HG02588 (cell line): Measurements from ENCODE around the gene CD40.
A peak's percentile ranks its signal among the peaks of the same experiment; 100 is the strongest.
"Not testable (repeated sequence)": the region's sequence is repeated elsewhere in the genome, so short reads cannot be mapped to it uniquely, and the experiment has no call there.

Experiments used
- ATAC-seq: cut with Tn5 transposase; IDR thresholded peaks from one replicate; pipeline ENCODE4 v1.9.1; 2021; ENCODE audit warnings: mild to moderate bottlenecking, moderate library complexity; ENCODE audit not compliant: unreplicated experiment

Gene CD40

GRCh38 chr20:46091622-46092535 lies 26.2 kb upstream of the CD40 start:
- not testable (repeated sequence) for ATAC-seq

GRCh38 chr20:46093531-46093930 lies 24.6 kb upstream of the CD40 start:
- no peak for ATAC-seq

DNA sequence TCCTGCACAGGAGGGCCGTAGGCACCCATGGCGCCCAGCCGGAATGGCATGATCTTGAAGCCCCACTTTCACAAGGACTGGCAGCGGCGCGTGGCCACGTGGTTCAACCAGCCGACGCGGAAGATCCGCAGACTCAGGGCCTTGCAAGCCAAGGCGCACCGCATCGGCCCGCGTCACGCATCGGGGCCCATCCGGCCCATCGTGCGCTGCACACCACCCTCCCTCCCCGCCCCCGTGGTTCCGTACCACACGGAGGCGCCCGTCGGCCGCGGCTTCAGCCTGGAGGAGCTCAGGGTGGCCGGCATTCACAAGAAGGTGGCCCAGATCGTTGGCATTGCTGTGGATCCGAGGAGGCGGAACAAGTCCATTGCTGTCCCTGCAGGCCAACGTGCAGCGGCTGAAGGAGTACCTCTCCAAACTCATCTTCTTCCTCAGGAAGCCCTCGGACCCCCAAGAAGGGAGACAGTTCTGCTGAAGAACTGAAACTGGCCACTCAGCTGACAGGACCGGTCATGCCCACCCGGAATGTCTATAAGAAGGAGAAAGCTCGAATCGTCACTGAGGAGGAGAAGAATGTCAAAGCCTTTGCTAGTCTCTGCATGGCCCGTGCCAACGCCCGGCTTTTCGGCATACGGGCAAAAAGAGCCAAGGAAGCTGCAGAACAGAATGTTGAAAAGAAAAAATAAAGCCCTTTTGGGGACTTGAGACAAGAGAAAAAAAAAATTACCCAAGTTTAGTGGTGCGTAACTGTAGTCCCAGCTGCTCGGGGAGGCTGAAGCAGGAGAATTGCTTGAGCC lies 18.4 kb upstream of the CD40 start:
- no peak for ATAC-seq

DNA sequence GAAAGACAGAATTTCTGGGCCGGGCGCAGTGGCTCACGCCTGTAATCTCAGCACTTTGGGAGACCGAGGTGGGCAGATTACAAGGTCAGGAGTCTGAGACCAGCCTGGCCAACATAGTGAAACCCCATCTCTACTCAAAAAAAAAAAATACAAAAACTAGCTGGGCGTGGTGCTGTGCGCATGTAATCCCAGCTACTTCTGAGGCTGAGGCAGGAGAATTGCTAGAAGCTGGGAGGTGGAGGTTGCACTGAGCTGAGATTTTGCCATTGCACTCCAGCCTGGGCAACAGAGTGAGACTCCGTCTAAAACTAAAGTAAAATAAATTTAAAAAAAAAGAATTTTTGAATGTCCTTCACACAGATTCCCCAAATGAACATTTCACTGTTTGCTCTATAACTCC lies 17.7 kb upstream of the CD40 start:
- ATAC-seq = not testable (repeated sequence)

DNA sequence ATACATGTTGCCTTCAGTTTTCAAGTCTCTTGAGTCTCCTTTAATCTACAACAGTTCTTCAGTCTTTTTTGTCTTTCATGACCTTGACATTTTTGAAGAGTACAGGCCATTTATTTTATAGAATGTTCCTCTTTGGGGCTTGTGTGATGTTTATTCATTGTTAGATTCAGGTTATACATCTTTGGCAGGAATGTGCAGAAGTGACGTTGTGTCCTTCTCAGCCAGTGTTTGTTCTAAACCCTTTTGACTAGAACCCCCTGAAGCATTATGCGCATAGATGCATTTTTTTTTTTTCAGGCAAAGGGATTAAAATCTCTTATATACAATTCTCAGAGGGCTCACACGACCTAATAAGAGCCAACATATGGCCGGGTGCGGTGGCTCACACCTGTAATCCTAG lies 17.1 kb upstream of the CD40 start:
- ATAC-seq = no peak

GRCh38 chr20:46101957-46102356 lies 16.2 kb upstream of the CD40 start:
- ATAC-seq = no peak

GRCh38 chr20:46102940-46103339 lies 15.2 kb upstream of the CD40 start:
- ATAC-seq = no peak

GRCh38 chr20:46104262-46104661 lies 13.9 kb upstream of the CD40 start:
- ATAC-seq = no peak

DNA sequence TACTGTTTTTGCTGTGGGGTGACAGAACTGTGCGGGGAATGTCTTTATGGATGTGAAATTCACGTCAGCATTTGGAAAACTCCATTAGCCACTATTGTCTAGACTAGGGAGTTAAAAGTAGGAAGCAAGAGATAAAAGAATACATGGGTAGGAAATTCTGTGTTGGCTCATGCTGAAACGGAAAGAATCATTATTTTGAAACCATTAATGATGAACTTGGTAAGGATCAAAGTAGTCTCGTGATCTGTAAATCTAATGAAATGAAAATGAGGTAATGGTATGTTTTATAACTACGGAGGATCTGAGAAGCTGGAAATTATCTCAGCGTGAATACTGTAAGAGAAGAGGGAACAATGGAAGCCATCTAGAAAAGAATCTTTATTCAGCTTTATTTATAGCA lies 11.1 kb upstream of the CD40 start:
- no peak for ATAC-seq

DNA sequence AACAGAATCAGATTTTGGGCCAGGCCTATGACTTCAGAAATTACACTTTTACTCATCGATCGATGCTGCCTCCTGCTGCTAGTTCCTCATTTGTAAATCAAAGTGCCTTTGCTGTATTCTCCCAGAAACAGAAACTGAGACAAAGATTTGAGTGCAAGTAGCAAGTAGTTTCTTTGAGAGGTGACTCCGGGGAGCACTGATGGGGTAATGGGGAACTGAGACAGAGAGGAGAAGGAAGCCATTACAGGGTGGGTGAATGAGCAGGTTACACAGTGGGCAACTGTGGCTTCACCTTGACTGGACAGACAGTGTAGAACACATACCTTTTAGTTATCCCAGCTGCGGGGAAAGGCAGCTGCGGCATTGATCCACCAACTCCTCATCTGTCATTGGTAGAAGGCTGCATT lies 9.7 kb upstream of the CD40 start:
- ATAC-seq = peak; percentile 83

DNA sequence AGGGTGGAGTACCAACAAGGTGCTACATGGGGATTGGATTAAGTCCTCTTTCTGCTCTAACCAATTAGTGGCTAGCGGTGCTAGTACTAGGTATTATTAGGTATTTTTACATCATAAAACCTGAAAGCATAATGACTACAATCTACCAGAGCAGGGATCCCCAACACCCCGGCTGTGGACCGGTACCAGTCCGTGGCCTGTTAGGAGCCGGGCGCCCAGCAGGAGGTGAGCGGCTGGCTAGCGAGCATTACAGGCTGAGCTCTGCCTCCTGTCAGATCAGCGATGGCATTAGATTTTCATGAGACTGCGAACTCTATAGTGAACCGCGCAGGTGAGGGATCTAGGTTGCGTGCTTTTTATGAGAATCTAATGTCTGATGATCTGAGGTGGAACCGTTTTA lies 9.1 kb upstream of the CD40 start:
- ATAC-seq = no peak

DNA sequence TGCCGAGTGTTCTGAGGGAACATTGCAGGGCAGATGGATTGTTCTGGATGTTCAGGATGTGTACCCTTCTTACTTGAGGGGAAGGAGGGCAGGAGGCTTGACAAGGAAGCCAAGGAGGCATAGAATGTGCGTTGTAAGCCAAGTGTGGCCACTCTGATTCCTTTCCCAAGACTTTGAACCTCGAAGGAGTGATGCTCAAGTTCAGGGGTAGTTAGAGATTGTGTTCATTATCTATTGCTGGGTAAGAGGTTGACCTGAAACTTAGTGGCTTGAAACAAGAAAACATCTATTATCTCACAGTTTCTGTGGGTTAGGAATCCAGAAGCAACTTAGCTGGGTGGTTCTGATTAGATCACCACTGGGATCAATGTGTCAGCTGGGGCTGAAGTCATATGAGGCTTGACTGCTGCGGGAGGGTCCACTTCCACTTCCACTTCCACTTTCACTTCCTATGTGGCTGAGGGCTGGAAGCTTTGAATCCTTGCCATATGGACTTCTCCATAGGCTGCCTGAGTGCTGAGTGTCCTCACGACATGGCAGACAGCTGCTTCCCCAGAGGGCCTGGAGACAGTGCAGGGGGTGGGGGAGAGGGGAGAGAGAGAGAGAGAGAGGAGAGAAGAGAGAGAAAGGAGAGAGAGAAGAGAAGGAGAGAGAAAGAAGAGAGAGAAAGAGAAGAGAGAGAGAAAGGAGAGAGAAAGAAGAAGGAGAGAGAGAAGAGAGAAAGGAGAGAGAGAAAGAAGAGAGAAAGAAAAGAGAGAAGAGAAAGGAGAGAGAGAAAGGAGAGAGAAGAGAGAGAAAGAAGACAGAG lies 6.9 kb upstream of the CD40 start:
- no peak for ATAC-seq

- ATAC-seq = no peak
These were observed 6.3 kb upstream of the CD40 start for GRCh38 chr20:46111836-46112212.

DNA sequence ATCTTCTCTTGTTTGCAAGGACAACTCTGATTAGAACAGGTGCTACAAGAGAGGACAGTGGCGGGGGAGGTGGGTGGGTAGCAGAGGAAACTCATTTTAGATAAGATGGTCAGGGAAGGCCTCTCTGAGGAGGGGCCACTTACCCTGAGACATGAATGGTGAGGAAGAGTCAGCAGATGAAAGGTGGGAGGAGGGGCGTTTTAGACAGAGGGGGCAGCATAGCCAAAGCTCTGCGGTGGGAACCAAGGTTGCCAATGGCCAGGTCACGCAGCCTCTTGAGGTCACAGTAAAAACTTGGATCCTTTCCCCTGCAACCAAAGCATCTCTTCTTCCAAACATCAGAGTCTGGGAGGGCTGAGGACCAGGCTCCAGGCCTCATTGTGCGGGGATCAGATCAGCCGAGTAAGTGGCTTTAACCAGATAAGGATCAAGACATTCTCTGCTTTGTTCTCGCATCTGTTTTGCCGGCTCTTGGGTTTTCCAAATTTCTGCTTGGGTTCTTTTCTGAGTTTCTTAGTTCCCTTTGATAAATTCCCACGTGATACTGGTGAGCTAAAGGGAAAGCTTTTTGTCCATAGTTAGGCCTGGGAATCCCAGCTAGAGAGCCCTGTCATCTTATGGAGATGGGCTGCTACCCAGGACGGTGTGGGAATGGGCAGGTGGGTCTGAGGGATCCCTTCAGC lies 5.5 kb upstream of the CD40 start:
- ATAC-seq = no peak

GRCh38 chr20:46113113-46113470 lies 5.0 kb upstream of the CD40 start:
- no peak for ATAC-seq

GRCh38 chr20:46114449-46114848 lies 3.7 kb upstream of the CD40 start:
- no peak for ATAC-seq

GRCh38 chr20:46118481-46119020 lies 437 bp downstream of the CD40 start:
- ATAC-seq = peak; percentile 37

GRCh38 chr20:46119028-46119546 lies 973 bp downstream of the CD40 start:
- ATAC-seq = peak; percentile 38

DNA sequence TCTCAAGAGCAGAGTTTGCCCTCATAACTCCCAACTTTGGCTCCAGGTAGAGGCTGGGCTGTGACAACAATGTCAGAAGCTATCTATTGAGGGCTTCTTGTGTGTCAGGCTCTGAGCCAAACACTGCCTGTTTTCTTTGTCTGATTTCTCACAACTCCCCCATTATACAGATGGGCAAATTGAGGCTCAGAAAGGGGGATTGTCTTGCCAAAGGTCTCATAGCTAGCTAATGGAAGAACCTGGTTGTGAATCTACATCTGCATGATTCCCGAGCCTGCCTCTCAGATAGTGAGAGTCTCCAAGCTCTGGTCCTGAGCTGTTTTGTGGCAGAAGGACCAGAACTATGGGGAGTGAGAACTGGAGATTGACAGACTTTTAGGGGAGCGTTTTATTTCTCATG lies 1.4 kb downstream of the CD40 start:
- ATAC-seq = no peak

- no peak for ATAC-seq
These were observed 2.0 kb downstream of the CD40 start for GRCh38 chr20:46120136-46120535.
